ENCODE results near the gene MON1B. TPM values are rescaled to one million over a fixed set of nuclear protein-coding genes. Genes with fewer than 3 reads are reported as not detected.

Gene MON1B
- total RNA-seq, 1 experiment from 2014 or later = 49.1 TPM

DNA sequence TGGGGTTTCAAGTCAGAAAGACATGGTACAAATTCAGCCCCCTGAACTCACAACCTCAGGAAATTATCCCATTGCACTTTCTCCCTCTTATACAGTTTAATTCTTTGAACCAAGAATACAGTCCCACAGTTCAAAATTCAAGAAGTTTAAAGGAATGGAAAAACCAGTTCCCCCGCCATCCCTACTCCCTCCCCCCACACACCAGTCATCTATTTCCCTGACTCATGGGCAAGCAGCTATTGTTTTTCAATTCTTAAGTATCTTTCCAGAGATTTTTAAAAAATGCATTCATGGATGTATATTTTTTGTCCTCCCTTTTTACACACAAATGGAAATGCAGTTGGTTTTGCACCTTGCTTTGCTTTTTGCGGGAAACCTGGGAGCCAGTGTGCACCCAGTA, 15.5 kb downstream of the MON1B start (continued):
- TF ChIP-seq, protein P1, sequence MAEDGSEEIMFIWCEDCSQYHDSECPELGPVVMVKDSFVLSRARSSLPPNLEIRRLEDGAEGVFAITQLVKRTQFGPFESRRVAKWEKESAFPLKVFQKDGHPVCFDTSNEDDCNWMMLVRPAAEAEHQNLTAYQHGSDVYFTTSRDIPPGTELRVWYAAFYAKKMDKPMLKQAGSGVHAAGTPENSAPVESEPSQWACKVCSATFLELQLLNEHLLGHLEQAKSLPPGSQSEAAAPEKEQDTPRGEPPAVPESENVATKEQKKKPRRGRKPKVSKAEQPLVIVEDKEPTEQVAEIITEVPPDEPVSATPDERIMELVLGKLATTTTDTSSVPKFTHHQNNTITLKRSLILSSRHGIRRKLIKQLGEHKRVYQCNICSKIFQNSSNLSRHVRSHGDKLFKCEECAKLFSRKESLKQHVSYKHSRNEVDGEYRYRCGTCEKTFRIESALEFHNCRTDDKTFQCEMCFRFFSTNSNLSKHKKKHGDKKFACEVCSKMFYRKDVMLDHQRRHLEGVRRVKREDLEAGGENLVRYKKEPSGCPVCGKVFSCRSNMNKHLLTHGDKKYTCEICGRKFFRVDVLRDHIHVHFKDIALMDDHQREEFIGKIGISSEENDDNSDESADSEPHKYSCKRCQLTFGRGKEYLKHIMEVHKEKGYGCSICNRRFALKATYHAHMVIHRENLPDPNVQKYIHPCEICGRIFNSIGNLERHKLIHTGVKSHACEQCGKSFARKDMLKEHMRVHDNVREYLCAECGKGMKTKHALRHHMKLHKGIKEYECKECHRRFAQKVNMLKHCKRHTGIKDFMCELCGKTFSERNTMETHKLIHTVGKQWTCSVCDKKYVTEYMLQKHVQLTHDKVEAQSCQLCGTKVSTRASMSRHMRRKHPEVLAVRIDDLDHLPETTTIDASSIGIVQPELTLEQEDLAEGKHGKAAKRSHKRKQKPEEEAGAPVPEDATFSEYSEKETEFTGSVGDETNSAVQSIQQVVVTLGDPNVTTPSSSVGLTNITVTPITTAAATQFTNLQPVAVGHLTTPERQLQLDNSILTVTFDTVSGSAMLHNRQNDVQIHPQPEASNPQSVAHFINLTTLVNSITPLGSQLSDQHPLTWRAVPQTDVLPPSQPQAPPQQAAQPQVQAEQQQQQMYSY (CRISPR knock-in tag; IDR thresholded peaks at IDR 0.05) = no peak
- TF ChIP-seq TCF7 (CRISPR knock-in tag; IDR thresholded peaks at IDR 0.05; ENCODE audit: low read depth) = no peak

DNA sequence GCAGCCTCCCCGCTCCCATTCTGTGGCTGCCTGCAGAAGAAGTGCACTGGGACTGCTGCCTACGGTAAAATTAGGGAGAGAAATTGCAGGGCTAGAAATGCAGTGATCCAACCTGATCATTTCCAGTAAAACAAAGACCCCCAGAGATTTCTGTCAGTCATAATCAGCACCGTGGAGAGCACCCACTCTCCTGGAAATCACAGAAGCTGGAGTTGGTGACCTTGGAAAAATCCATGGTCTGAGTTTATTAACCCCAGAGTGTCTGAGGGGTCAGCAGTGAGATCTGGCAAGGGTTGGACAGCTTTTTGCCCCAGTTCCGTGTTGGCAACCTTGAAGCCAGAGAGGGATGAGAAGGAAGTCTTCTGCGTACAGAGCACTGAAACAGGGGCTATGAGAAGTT, 16.0 kb downstream of the MON1B start:
- peaks cover 7% of the 10 kb centered on the region for H3K27me3 Mint-ChIP-seq (ENCODE audit: low read depth)
- peaks cover 32% of the 10 kb centered on the region for H3K4me1 Mint-ChIP-seq
- TF ChIP-seq OVOL2 (CRISPR knock-in tag; IDR thresholded peaks at IDR 0.05; ENCODE audit: borderline replicate concordance) = no peak
- TF ChIP-seq ZNF121 (CRISPR knock-in tag; IDR thresholded peaks at IDR 0.05) = no peak
- no peak for TF ChIP-seq TEAD4 (CRISPR knock-in tag; IDR thresholded peaks at IDR 0.05)
- TF ChIP-seq ZNF317 (CRISPR knock-in tag; IDR thresholded peaks at IDR 0.05; ENCODE audit: borderline replicate concordance, low read depth) = no peak
- TF ChIP-seq ESRRA (CRISPR knock-in tag; IDR thresholded peaks at IDR 0.05; ENCODE audit: borderline replicate concordance) = no peak
- DNase-seq (ENCODE audit: low spot score) = no peak
- ATAC-seq = no peak
- no peaks in the 10 kb centered on the region for H3K36me3 Mint-ChIP-seq
- no peak overlapping the region for H3K27ac Mint-ChIP-seq
- POLR2A ChIA-PET = no interaction called here
- CTCF ChIA-PET = no interaction called here
- no peak overlapping the region for H3K4me3 Mint-ChIP-seq
- H3K9me3 Mint-ChIP-seq = no peaks in the 10 kb centered on the region

DNA sequence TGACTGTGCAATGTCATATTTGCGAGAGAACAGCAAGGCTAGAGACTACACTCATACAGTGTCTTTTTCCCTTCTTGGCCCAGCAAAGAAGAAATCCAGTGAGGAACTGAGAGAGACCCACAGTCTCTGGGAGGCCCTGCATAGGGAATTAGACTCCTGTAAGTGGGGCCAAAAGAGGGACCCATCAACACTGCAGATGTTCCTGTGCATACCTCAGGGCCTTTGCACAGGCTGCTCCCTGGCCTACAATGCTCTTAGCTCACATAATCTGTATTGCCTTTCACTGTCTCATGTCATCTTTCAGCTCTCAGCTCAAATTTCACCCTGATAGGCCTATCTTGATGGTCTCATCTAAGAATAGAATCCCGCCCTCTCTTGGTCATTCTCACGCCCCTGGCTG, 17.4 kb downstream of the MON1B start:
- ChIA-PET CTCF (no interaction called here), POLR2A (no interaction called here)
- no peak for DNase-seq (ENCODE audit: low spot score)
- Mint-ChIP-seq H3K9me3 (no peaks in the 10 kb centered on the region), H3K4me3 (no peak overlapping the region), H3K27me3 (ENCODE audit: low read depth) (peaks cover 7% of the 10 kb centered on the region), H3K4me1 (peaks cover 35% of the 10 kb centered on the region), H3K27ac (no peak overlapping the region), H3K36me3 (no peaks in the 10 kb centered on the region)
- TF ChIP-seq, protein P2, sequence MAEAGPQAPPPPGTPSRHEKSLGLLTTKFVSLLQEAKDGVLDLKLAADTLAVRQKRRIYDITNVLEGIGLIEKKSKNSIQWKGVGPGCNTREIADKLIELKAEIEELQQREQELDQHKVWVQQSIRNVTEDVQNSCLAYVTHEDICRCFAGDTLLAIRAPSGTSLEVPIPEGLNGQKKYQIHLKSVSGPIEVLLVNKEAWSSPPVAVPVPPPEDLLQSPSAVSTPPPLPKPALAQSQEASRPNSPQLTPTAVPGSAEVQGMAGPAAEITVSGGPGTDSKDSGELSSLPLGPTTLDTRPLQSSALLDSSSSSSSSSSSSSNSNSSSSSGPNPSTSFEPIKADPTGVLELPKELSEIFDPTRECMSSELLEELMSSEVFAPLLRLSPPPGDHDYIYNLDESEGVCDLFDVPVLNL (CRISPR knock-in tag; IDR thresholded peaks at IDR 0.05; ENCODE audit: borderline replicate concordance, low read depth) = no peak
- TF ChIP-seq, protein P1 (CRISPR knock-in tag; IDR thresholded peaks at IDR 0.05) = no peak
- TF ChIP-seq FOXK1 (CRISPR knock-in tag; IDR thresholded peaks at IDR 0.05) (no peak), CBFB (CRISPR knock-in tag; IDR thresholded peaks at IDR 0.05; ENCODE audit: low read depth) (no peak), NFATC4 (CRISPR knock-in tag; IDR thresholded peaks at IDR 0.05) (no peak)
- TF ChIP-seq, protein P3, sequence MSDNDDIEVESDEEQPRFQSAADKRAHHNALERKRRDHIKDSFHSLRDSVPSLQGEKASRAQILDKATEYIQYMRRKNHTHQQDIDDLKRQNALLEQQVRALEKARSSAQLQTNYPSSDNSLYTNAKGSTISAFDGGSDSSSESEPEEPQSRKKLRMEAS (CRISPR knock-in tag; IDR thresholded peaks at IDR 0.05) = no peak
- ATAC-seq = no peak

Measured in WTC11 (cell line).